Anterior cingulate cortex (tissue), 58 donors: ENCODE results near the gene PLA2G6.

Experiments
- DNase-seq, 58 donors: peaks; one replicate each; lab custom pipeline; 2025; lab: John Stamatoyannopoulos, UW

Gene PLA2G6

DNA sequence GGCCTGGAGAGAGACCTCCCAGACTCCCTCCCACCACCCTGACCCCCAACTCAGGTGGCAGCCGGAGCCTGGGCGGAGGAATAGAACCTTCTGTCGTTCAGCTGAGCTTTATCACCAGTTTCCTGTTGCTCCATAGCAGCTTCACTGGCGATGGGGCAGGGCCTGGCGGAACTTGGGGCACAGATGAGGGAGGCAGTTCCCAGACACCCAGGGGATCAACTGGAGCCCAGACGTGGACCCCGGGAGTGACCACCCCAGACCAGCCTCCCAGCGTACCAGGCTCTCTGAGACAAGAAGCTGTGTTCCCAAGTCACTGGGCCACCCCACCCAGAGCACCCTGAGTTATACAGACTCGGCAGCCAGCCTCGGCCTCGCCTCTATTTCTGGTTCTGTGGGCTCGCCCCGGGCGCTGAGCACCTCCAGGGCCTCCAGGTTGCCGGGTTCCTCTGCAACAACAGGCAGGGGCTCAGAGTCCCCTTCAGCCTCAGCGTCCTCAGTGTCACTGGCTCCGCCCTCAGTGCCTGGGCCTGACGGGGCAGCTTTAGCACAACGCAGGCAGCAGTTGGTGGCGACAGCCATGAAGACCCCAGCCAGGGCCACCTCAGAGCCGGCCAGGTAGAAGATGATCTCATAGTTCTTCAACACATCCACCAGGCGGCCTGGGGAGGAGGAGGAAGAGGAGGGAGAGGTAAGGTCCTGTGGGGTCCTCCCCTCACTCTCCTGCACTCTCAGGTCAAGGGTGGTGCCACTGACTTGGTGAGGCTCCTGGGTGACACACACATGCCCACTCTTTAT lies 103.4 kb downstream of the PLA2G6 start:
- DNase-seq = no peak

DNA sequence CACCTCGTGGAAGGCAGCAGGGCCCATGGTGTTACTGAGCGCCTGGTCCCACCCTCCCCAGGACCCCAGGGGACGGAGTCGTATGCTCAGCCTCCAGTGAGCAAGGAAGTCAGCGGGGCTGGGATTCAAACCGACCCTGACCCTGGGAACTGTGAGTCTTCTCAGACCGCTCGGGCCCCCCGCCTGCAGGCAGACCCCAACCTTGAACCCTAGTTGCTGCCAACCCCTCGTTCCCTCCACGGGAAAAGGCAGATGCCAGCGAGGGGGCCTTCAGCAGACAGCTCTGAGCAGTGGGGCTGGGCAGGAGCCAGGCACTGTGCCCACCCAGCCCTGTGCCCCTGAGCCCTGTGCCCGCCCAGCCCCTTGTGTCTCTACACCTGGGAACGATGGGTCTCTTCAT lies 104.0 kb downstream of the PLA2G6 start:
- DNase-seq = no peak

DNA sequence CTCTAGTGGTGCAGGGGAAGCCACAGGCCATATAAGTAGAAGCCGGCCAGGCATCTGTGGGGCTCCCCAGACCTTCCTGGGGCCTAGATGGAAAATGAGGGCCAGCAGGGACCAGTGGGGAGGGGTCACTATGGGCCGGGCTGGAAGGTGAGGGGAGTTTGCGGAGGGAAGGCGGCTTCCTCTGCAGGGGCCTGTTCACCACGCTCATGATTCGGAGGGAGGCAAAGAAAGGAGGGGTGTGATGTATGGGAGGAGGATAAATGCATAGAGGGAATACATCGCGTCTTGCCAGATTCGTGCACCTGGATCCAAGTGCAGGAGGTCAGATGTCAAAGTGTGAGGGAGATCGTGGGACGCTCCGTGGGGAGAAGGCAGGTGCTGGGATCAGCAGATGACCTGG lies 104.5 kb downstream of the PLA2G6 start:
- DNase-seq = no peak

DNA sequence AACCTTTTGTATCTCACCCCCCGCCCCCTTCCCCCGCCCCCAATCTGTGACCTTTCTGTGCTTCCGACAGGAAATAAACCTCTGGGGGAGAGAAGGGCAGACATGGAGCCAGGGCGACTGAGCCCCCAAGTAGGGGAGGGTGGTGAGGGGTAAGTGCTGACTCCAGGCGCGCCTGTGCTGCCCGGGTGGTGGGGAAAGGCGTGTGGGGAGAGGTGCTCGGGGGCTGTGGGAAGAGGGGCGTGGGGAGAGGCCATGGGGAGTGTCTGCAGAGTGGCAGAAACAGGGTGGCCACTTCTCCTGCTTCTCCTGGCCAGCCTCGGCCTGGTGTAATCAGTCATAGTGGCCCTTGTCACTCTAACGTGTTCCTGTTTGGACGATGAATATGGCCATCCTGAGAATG lies 105.7 kb downstream of the PLA2G6 start:
- no peak for DNase-seq

DNA sequence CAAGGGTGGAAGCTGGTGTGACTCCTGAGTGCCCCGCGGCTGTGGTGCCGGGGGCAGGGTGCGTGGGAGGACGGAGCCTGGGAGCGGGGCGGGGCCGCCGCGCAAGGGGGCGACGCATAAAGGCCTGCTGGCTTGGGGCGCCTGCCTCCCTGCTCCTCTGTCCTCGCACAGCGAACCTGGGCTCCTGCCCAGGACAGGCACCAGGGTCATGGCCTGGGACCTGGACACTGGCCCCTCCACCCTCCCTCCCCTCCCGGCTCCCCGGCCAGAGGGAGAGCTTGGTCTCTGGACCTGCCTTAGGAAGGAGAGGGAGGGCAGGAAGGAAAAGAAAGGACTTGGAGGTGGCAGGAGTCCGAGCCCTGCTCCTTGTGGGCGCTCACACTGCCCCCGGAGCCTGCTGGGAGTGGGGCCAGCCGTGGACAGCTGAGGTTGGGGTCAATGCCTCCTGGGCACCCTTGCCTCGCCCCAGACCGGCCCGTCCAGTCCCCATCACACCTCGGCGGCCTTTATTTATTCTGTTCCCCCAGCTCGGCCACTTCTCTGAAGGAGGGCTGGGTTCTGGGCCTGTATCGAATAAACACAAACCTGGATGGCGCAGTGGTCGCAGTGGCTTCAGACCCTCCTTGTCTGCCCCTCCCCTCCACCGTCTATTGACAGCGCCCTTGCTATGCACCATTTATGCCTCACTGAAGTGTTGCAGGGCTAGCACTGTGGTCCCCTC lies 106.4 kb downstream of the PLA2G6 start:
- no peak for DNase-seq

DNA sequence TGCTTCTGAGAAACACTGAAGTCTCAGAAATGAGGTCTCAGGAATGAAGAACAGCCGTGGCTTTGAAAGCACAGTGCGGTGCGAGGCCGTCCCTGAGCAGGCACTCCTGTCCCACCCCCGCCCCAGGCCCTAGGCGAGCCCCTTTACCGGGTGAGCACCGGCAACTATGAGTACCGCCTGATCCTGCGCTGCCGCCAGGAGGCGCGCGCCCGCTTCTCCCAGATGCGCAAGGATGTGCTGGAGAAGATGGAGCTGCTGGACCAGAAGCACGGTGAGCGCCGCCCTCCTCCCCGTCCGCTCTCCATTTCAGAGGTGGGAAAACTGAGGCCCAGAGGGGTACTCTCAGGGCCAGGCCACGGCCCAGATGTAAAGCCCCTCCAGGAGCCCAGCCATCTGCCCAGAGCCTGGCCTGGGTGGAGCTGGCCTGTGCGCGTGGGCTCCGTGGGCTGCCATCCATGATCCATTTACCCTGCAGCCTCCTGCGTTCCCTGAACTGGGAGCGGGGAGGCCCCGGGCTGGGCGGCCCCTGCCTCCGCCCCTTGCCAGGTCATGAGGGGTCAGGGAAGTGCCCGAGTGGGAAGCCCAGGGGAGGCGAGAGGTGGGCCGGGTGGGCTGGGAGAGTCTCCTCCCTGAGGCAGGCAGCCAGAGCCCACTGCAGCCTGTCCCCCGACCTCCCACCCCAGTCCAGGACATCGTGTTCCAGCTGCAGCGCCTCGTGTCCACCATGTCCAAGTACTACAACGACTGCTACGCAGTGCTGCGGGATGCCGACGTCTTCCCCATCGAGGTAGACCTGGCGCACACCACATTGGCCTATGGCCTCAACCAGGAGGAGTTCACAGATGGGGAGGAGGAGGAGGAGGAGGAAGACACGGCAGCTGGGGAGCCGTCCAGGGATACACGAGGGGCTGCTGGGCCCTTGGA lies 107.2 kb downstream of the PLA2G6 start:
- peak in 7 of 58 donors; percentile 6 to 49 (median 22) for DNase-seq

DNA sequence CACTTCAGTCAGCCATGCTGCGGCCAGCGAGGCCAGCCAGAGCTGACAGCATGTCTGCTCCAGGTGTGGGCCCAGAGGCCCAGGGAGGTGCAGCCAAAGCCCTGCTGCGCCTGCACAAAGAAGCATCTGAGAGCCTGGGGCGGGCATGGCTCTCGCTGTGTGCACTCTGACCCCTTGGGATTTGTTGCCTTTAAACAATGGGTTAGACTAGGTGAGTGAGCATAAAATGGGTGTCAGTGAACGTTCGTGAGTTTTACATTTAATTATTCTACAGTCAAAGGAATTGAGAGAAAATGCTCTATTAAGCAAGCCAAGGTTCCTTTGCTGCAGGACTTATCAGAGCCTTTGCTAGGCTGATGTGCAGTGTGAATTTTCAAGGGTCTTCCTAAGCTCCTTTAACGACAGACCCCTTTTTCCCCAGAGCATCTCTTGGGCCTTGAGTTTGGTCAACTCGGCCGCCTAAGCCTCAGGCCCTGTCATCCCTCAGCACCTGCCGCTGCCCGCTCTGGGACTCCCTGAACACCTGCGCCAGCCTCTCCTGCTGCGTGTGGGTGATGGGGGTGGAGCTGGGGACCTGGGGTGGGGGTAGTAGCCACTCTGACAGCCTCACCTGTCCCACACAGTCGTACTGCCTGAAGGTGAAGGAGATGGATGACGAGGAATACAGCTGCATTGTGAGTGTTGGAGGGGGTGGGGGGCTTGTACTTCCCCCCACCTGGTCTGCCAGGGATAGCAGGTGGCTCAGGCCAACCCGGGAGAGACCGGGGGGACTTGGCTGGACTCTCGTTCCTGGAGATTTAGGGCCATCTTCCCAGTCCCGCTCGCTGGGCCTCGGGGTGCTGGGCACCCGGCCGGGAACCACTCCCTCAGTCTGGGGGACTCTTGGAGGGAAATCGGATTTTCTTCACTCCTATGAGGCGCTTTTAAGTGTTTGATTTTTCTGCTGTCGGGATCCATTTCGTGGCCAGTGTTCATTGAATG lies 108.2 kb downstream of the PLA2G6 start:
- no peak for DNase-seq

DNA sequence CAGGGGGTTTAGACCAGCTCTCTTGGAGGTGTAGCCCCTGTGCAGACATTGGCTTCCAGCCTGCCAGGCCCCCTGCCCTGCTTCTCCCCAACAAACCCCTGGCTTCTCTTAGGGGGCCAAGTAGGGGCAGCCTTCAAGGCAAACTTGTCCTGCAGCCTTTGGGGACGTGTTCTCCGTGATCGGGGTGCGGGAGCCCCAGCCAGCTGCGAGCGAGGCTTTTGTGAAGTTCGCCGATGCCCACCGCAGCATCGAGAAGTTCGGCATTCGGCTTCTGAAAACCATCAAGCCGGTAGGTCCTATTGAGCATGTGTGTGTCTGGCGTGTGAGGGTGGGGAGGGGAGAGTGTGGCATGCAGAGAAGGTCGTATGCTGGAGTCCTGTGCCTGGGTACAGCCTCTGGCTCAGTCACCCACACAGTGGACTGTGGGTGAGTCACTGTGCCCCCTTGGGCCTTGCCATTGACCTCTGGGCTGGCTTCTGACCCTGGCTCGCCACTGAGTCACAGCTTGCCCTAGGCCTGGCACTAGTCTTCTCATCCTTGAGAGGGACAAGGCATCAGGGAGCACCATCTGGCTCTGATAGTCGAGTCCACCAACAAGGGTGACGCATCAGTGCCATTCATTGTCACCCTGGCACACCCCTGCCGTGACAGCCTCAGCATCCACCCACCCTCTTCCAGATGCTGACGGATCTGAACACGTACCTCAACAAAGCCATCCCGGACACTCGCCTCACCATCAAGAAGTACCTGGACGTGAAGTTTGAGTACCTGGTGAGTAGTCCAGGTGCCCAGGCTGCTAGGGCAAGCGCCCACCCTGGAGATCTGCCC lies 109.1 kb downstream of the PLA2G6 start:
- no peak for DNase-seq

DNA sequence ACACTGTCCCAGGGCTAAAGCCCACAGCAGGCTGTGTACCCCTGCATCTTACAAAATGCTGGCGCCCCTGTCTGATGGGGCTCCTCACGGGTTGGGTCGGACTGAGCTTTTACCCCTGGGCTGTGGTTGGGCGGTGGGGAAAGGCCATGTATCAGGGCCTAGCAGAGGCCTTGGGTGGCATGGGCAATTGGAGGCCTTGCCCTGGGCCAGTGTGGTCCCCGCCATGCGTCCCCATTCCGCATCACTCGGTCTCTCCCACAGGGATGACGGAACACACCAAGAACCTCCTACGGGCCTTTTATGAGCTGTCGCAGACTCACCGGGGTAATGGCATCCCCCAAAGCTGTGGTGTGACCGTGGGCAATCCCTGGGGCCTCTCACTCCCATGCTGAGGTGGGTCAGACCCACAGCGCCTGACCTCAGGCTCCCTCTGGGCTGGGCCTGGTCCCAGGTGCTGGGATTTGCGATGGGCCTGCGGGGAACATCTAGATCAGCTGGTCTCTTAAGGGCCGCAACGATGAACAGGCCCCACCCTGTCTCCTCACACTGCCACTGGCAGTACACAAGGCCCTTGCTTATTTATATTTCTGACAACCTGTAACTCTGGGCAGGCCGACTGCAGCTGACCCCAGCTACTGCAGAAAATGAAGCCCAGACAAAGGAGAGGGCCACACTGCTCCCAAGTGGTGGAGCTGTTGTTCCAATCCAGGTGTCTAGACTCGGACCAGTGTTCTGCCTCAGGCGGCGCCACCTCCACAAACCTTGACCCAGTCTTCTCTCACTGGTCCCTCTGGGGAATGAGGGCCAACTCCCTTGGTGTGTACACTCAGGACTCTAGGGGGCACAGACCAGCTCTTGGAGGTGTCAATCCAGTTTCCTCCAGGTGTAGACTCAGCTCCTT lies 110.0 kb downstream of the PLA2G6 start:
- DNase-seq = no peak

DNA sequence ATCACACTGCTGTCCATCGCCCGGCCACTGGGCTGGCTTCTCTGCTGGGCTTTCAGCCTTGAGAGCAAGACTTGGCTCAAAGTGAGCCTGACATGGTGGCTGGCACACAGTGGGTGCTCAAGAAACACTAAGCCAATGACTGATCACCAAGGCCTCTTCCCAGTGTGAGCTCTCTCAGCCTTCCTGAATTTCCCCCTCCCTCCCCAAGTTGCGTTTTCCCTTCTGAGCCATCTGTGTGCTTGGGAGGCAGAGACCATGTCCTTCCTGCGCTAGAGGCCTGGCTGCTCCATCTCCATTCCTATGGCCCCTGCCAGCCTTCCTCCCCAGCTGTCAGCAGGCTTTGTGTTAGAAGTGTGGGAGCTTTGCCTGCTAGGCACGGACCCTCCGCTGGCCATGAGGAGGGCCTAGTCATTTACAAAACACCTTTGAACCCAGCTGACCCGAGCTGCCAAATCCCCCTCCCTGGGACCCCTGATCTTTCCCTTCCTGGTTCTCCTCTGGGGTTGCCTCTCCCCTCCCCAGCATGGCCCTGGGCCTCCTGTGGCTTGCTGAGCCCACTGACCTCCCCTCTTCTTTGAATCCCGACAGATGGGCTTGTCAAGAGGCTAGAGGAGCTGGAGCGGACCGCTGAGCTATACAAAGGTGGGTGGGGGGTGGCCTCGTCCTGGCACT lies 111.2 kb downstream of the PLA2G6 start:
- DNase-seq = peak in 2 of 58 donors; percentile 36 to 38

DNA sequence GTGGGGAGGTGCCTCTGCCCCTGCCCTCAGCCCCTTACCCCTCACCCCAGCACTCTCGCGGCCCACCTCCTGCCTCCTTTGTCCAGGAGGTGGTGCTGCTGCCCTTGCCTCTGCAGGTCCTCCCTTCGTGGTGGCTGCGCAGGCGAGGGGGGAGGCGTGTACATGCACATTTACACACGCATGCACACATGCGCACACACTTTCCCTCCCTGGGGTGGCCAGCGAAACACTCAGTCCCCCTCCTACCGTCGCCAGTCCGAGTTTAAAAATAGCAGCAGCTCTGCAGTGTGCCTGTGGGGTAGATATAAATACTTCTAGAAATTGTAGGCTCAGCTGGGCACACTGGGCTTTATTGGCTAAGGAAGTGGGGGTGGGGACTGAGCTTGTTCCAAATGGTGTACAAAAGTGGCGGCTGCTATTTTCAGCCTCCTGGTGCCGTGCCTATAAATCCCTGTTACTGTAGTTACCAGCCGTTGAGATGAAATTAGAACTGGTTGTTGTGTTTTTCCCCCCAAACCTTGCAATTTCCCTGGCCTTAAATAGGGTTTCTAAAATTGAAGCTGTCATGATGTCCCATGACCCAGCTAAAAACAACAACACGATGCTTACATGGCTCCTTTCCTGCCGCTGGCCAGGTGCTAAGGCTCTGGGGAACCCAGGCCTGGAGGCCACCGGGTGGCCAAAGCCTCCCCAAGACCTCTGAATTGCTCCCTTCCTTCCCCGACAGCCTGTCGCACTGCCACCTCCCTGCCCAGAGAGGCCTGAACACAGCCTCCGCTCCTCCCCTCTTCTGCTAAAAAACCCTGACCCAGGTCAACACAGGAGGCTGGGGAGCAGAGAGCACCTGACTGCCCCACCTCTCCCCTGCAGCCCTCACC lies 112.0 kb downstream of the PLA2G6 start:
- DNase-seq = peak in 56 of 58 donors; percentile 26 to 95 (median 79)

DNA sequence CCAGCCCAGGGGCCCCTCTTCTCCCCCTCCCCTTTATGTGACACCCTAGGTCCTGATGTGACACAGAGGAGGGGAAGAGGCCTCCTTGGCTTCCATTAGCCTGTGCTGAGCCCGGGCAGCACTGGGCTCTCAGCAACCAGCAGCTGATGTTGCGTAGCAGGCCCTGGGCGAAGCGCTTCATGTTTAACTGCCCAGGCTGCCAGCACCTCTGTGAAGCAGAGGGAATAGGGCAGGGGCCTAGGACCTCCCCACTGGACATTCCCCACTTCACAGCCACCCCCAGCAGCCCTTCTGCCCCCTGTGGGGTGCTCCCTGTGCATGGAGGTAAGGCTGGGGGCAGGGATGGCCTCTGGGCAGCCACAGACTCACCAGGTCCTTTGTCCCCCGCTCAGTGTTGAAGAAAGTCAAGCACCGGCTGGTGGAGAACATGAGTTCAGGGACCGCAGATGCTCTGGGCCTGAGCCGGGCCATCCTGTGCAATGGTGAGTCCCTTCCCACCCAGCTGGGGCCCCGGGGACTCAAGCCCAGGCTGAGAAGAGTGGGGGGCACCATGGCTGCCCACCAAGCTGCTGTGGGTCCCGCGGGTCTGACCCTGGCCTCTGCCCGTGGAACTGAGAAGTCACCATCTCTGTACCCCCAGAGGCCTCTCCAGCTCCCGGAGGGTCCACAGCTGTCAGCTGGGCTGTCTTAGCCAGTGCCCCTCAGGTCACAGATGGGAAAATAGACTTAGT lies 112.8 kb downstream of the PLA2G6 start:
- no peak for DNase-seq

DNA sequence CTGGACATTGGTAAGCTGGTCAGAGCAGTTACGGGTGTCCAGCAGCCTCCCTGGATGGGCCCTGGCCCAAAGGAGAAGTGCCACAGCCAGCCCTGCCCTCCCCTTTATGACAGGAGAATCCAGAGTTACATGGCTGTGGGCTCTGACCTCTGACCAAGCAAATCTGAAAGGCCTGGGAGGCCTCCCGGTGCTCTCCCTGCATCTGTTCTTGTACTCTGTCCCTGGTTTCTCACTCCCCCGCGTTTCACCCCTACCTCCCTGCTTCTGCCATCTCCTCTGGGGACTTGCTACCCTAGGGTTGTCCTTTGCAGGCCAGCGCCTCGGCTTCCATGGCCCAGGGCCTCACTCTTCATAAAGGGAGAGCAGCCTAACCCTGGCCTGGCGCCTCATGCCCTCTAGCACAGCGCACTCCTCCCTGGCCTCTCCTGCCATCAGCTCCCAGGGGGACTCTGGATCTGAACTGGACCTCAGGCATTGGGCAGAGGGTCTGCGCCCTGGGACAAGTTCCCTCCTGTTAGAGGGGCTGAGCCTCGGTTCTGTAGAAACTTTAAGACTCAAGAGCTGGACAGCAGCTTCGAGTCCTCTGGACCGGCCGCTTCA lies 113.8 kb downstream of the PLA2G6 start:
- DNase-seq = no peak

DNA sequence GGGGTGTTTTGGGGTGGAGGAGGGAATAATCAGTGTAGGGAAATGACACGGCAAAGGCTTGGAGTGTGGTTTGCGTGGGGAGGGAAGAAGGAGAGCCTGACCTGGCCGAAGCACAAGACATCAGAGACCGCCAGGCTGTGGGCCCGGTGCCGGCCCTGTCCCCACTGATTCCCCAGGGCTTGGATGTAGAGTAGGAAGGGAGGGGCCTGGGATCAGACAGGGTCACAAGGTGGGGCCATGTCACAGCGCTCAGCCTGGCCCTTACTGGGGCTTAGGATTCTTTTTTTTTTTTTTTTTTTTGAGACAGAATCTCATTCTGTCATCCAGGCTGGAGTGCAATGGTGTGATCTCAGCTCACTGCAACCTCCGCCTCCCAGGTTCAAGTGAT lies 114.6 kb downstream of the PLA2G6 start:
- no peak for DNase-seq
